HL-60 (cell line): ENCODE data around the gene RNASE12.

Experiments
- DNase-seq, 2 experiments: peaks; one replicate each; pipeline ENCODE4 v3.0.0-alpha.2; 2010 to 2020; ENCODE audit warnings: low read depth in 1 of 2, low spot score in 1 of 2
- H3K27ac ChIP-seq: fragments of 250-450 bp; sonication (Bioruptor Pico); replicated peaks from 2 replicates; pipeline ENCODE4 v1.5.1; 2020; ENCODE audit warnings: mild to moderate bottlenecking, moderate library complexity
- H3K27me3 ChIP-seq: fragments of 250-450 bp; sonication (Bioruptor Pico); 2 replicates; pipeline ENCODE4 v1.5.1; 2021; ENCODE audit warnings: mild to moderate bottlenecking, moderate library complexity; ENCODE audit not compliant: insufficient read depth, poor library complexity, severe bottlenecking
- H3K4me3 ChIP-seq: replicated peaks from 2 replicates; pipeline ENCODE4 v1.5.1; 2011; ENCODE audit warnings: mild to moderate bottlenecking, control low read depth, low read length; ENCODE audit not compliant: insufficient read depth
- CTCF ChIP-seq: IDR thresholded peaks from one replicate; pipeline ENCODE4 v1.5.1; 2011; ENCODE audit warnings: low read length, control low read depth, inconsistent platforms; ENCODE audit not compliant: insufficient read depth
- GABPA ChIP-seq: IDR thresholded peaks from 2 replicates; pipeline ENCODE4 v1.6.1; 2012; ENCODE audit warnings: low read depth
- POLR2AphosphoS5 ChIP-seq: IDR thresholded peaks from 2 replicates; pipeline ENCODE4 v1.6.1; 2012; ENCODE audit warnings: low read depth
- REST ChIP-seq: IDR thresholded peaks from 2 replicates; pipeline ENCODE4 v1.6.1; 2012; ENCODE audit warnings: low read depth; ENCODE audit not compliant: insufficient replicate concordance
- SPI1 ChIP-seq: IDR thresholded peaks from 2 replicates; pipeline ENCODE4 v1.6.1; 2012; ENCODE audit warnings: low read depth, mild to moderate bottlenecking, borderline replicate concordance

Gene RNASE12

GRCh38 chr14:20607617-20608016 is 16.4 kb upstream of the RNASE12 start:
- H3K27me3 ChIP-seq = no peaks in the 10 kb centered on the region

GRCh38 chr14:20606902-20607242 is 15.7 kb upstream of the RNASE12 start:
- TF ChIP-seq REST (no peak), GABPA (no peak), CTCF (no peak)
- DNase-seq = no peak
- Histone ChIP-seq H3K4me3 (no peak overlapping the region), H3K27ac (no peak overlapping the region), H3K27me3 (no peaks in the 10 kb centered on the region)

More at GRCh38 chr14:20607617-20608016, 16.4 kb upstream of the RNASE12 start:
- no peak overlapping the region for H3K4me3 ChIP-seq
- H3K27ac ChIP-seq = no peak overlapping the region
- TF ChIP-seq POLR2AphosphoS5 = no peak
- no peak for TF ChIP-seq REST
- TF ChIP-seq CTCF = no peak
- no peak for TF ChIP-seq GABPA
- TF ChIP-seq SPI1 = no peak
- no peak for DNase-seq

- Histone ChIP-seq H3K4me3 (no peak overlapping the region), H3K27ac (0 out of 2 replicates have a peak overlapping the region, but pooled peaks have one; percentile 16), H3K27me3 (no peaks in the 10 kb centered on the region)
- peak in 1 of 2 experiments; percentile 74 for DNase-seq
- TF ChIP-seq CTCF (peak; percentile 46), SPI1 (no peak), POLR2AphosphoS5 (no peak), REST (no peak)
Observed at GRCh38 chr14:20606190-20606901, 15.2 kb upstream of the RNASE12 start.
